ENCODE data around the gene TP53TG5. TPM values are rescaled to one million over a fixed set of nuclear protein-coding genes. Genes with fewer than 3 reads are reported as not detected.

The TP53TG5 gene
- not detected in 2 replicates for total RNA-seq

DNA sequence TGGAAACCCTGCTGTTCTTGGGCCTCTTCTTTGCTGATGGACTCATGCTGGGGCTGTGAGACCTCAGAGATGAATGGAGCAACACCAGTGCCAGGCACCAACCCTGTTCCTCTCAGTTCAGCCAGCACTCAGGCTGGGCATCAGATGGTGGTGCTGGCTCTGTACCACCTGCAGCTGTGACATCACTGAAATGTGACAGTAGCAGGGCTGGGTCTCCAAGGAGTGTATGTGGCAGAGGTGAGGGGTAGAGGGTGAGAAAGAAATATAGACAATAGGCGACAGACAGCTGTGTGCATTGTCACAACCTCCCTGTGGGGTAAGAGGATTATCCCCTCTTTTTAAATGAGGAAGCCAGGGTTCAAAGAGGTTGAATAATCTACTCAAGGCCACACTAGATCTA is at the start of gene TP53TG5:
Gene TP53TG5, minus strand, starts transcription at position 135 of the 400 bp plus-strand sequence. Its CDS starts 89 bp downstream, at position 46.

DNA sequence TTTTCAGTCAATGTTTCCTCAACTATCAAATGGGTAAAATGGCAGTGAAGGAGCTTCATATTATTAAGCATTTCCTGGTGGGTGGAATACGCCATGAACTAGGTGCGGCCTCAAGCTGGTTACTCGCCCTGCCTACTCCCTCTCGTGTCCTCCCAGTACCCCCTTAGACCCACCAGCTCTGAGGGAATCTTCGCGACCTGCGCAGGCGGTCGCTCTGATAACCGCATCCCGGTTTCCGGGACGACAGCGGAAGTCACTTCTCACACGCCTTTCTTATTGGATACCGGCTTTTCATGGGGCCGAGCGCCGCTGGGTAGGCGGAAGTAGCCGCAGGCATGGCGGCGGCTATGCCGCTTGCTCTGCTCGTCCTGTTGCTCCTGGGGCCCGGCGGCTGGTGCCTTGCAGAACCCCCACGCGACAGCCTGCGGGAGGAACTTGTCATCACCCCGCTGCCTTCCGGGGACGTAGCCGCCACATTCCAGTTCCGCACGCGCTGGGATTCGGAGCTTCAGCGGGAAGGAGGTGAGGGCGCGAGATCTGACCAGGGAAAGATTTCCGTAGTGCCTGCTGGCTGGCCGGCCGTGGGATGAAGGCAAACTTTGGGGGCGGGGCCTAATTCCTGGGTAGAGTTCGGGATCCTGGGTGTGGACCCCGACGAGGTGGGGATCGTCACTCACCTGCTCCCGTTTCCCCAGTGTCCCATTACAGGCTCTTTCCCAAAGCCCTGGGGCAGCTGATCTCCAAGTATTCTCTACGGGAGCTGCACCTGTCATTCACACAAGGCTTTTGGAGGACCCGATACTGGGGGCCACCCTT is 37.9 kb upstream of the TP53TG5 start, which contains the start of gene PIGT:
Gene PIGT, plus strand, starts transcription at position 320 of the 816 bp plus-strand sequence. Its CDS starts 16 bp downstream, at position 336.

DNA sequence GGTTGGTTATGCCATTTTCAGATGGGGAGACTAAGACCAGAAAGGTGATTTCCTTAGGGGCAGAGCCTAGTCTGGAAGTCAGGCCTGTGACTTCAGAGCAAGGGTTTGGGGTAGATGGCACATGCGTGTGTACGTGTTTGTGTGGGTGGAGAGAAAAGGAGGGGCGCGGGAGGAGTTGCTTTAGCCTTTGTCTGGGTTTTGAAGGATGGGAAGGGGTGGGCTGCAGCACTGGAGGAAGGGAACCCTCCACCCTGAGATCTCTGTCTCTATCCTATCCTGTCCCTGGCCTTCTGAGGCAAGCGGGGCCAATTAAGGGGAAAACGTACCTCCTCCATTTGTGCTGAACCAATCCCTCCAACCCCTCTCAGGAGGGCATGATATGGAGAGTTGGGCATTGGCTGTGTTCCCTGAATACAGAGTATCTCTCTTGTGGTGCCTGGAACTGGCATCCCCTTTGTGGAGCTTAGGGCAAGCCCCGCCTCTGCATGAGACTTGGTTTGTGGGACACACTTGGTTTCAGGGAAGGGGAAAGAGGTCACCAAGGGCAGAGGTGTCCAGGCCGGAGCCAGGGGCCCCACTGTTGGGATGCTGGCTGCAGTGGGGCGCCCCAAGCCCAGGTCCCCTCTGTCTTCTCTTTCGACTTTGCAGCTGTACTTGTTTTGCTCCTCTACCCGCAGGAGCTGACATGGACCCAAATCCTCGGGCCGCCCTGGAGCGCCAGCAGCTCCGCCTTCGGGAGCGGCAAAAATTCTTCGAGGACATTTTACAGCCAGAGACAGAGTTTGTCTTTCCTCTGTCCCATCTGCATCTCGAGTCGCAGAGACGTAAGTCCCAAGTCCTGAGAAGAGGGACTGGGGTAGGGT is 29.9 kb upstream of the TP53TG5 start, which contains the start of gene DBNDD2:
Gene DBNDD2, plus strand, starts transcription at position 507 of the 863 bp plus-strand sequence. Its CDS starts 179 bp downstream, at position 686.

DNA sequence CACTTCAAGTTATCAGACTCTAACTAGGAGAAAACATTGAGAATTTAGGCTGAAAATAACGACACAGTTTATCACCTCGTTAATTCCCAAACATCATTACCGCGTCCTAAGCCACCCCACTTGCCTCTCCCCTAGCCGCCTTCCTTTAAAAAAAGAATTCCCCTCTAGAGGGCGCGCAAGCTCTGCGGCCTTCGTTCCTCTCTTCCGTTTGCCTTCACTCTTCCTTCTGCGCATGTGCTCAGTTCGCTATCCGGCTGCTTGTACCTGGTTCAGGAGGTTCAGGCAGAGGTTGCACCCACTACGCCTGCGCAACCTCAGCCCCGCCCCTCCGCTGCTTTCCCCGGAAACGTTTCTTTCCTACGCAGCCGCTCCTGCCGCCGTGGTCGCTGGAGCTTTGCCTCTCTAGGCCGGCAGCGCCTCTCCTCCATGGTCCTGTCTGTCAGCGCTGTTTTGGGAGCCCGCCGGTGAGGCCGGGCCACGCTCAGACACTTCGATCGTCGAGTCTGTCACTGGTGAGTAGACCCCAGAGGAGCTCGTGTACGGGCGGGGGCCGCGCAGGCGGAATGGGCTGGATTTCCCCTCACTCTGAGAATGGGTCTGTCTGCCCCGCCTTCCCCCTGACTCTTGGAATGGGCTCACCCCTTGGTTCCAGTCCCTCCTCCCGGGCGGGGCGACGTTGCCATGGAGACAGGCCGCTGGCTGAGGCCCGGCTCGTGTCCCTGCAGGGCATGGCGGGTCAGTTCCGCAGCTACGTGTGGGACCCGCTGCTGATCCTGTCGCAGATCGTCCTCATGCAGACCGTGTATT is 15.1 kb downstream of the TP53TG5 start, which contains the start of gene SYS1:
Gene SYS1, plus strand, starts transcription at position 353 of the 807 bp plus-strand sequence. Its CDS starts 376 bp downstream, at position 729.

DNA sequence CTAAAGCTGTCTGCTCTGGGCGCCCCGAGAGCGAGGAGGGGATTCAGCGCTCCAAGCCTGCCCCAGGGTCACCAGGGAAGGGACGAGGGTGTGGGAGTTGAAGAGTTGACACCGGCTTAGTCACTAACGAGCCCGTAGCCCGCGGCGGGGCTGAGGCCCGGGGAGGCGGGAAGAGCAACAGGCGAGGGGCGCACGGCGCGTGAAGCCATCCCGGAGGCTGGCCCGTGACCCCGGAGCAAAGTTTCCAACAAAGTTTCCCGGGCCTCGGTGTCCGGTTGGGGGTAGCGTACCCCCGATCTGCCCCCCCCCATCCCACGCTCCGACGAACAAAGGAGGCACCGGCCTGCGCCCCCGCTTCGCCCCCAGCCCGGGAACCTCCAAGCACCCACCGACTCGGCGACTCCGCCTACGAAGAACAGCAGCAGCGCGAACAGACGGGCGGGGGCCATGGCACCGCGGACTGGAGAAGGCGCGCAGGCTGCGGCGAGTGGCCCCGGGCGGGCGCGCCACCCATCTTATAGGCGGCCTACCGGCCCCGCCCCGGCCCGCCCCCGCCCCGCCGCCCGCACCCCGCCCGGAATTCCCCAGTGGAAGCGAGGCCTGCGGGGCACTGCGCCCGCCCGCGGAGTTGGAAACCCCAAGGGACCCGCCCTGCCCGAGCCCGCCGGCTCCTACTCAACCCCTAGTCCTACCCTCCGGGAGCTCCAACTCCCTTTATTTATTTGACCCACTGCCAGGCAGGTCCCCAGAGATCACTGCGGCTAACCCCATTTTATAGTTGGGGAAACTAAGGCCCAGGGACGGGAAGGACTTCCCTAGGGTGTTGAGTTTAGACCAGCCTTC is 30.0 kb downstream of the TP53TG5 start, which contains the start of gene SDC4:
Gene SDC4, minus strand, starts transcription at position 489 of the 843 bp plus-strand sequence. Its CDS starts 40 bp downstream, at position 449.

Other genes starting within 250 kb of the TP53TG5 start
- gene PI3, start 203.4 kb downstream of the TP53TG5 start, total RNA-seq = not detected in 2 replicates
- gene SEMG1, start 171.3 kb downstream of the TP53TG5 start, total RNA-seq = not detected in 2 replicates
- not detected in 2 replicates for gene SEMG2, start 157.0 kb downstream of the TP53TG5 start, total RNA-seq
- not detected in 2 replicates for gene SLPI, start 123.8 kb downstream of the TP53TG5 start, total RNA-seq
- gene RBPJL, start 71.5 kb downstream of the TP53TG5 start, total RNA-seq = not detected in 2 replicates
- gene MATN4, start 70.0 kb downstream of the TP53TG5 start, total RNA-seq = not detected in 2 replicates
- gene SDC4, start 29.9 kb downstream of the TP53TG5 start, total RNA-seq = 23.4 and 38.3 TPM in 2 replicates
- gene SYS1, start 15.2 kb downstream of the TP53TG5 start, total RNA-seq = 14.3 and 16.6 TPM in 2 replicates
- 11.4 and 12.6 TPM in 2 replicates for gene DBNDD2, start 30.0 kb upstream of the TP53TG5 start, total RNA-seq
- 12.8 and 18.8 TPM in 2 replicates for gene PIGT, start 37.8 kb upstream of the TP53TG5 start, total RNA-seq
- not detected in 2 replicates for gene WFDC2, start 91.4 kb upstream of the TP53TG5 start, total RNA-seq
- not detected in 2 replicates for gene SPINT3, start 137.3 kb upstream of the TP53TG5 start, total RNA-seq
- gene WFDC6, start 161.2 kb upstream of the TP53TG5 start, total RNA-seq = not detected in 2 replicates
- gene EPPIN, start 169.1 kb upstream of the TP53TG5 start, total RNA-seq = not detected in 2 replicates
- not detected in 2 replicates for gene WFDC8, start 201.0 kb upstream of the TP53TG5 start, total RNA-seq

Measured in epithelial cell of umbilical artery (primary cell).